Measurements from ENCODE around the gene PUS7L.
"Not testable (repeated sequence)": the region's sequence is repeated elsewhere in the genome, so short reads cannot be mapped to it uniquely, and the experiment has no call there.

PUS7L gene

GRCh38 chr12:43758728-43759563 lies at the start of gene PUS7L, which contains the start of gene IRAK4:
Gene PUS7L, minus strand, starts transcription at chr12:43758790. Its CDS starts 3,545 bp downstream, at chr12:43755245.
Gene IRAK4, plus strand, starts transcription at chr12:43758951. Its CDS starts 9,161 bp downstream, at chr12:43768112.
- peak; percentile 89 to 95 (median 94) for DNase-seq

GRCh38 chr12:43807386-43807785 lies 48.8 kb upstream of the PUS7L start:
- no peak for DNase-seq

- no peak for DNase-seq
Observed at GRCh38 chr12:43806737-43807072, 48.1 kb upstream of the PUS7L start.

GRCh38 chr12:43805860-43806736 lies 47.5 kb upstream of the PUS7L start, which contains the start of gene TWF1:
Gene TWF1, minus strand, starts transcription at chr12:43806317. Its CDS starts 72 bp downstream, at chr12:43806245.
- peak; percentile 70 to 94 (median 83) for DNase-seq

GRCh38 chr12:43805149-43805859 lies 46.7 kb upstream of the PUS7L start:
- peak in 1 of 6 experiments; percentile 36 for DNase-seq

- DNase-seq = no peak
Observed at GRCh38 chr12:43797561-43798217, 39.1 kb upstream of the PUS7L start.

GRCh38 chr12:43795716-43796280 lies 37.2 kb upstream of the PUS7L start:
- no peak for DNase-seq

GRCh38 chr12:43789941-43790340 lies 31.4 kb upstream of the PUS7L start:
- DNase-seq = no peak

- no peak for DNase-seq
Observed at GRCh38 chr12:43786899-43787693, 28.5 kb upstream of the PUS7L start.

GRCh38 chr12:43776498-43776897 lies 17.9 kb upstream of the PUS7L start:
- peak in 4 of 6 experiments; percentile 3 to 53 (median 30) for DNase-seq

GRCh38 chr12:43766291-43766690 lies 7.7 kb upstream of the PUS7L start:
- DNase-seq = no peak

GRCh38 chr12:43764528-43764927 lies 5.9 kb upstream of the PUS7L start:
- DNase-seq = no peak

- DNase-seq = no peak
Observed at GRCh38 chr12:43763769-43764168, 5.2 kb upstream of the PUS7L start.

- no peak for DNase-seq
Observed at GRCh38 chr12:43762596-43762995, 4.0 kb upstream of the PUS7L start.

- no peak for DNase-seq
Observed at GRCh38 chr12:43761500-43761899, 2.9 kb upstream of the PUS7L start.

- DNase-seq = no peak
Observed at GRCh38 chr12:43760396-43760795, 1.8 kb upstream of the PUS7L start.

GRCh38 chr12:43758247-43758727 lies 303 bp downstream of the PUS7L start:
- DNase-seq = no peak

GRCh38 chr12:43754015-43754414 lies 4.6 kb downstream of the PUS7L start:
- DNase-seq = no peak

- not testable (repeated sequence) for DNase-seq
Observed at GRCh38 chr12:43751360-43751759, 7.2 kb downstream of the PUS7L start.

GRCh38 chr12:43750814-43751213 lies 7.8 kb downstream of the PUS7L start:
- no peak for DNase-seq

GRCh38 chr12:43749016-43749415 lies 9.6 kb downstream of the PUS7L start:
- DNase-seq = no peak
